HCT116 (cell line): Measurements from ENCODE around the gene SVEP1. TPM values are rescaled to one million over a fixed set of nuclear protein-coding genes. Genes with fewer than 3 reads are reported as not detected.

ENCODE experiments used
- ATAC-seq: fragments of 200-7000 bp; cut with Tn5 transposase; 2 replicates; pipeline ENCODE4 v1.9.1; 2020; ENCODE audit warnings: mild to moderate bottlenecking, moderate library complexity
- BruUV-seq: library from RNA; stranded (reverse); fragments of 400-500 nt; replicated peaks from 2 replicates; lab custom pipeline; 2021; lab: Mats Ljungman, UMichigan
- CTCF ChIA-PET: fragments of 300-600 bp; sonication (Branson Sonifier 250); formaldehyde crosslinking; loops from one replicate; lab custom pipeline; 2021; ENCODE audit warnings: antibody characterized with exemption; lab: Charles Lee
- POLR2A ChIA-PET: fragments of 300-600, 350-600 bp; sonication (Branson Sonifier 250); formaldehyde crosslinking; loops from one replicate; lab custom pipeline; 2021; ENCODE audit warnings: antibody characterized with exemption; lab: Charles Lee
- RAD21 ChIA-PET, 2 experiments: fragments of 300-600 bp; sonication (Branson Sonifier 250); formaldehyde crosslinking; loops; one replicate each; lab custom pipeline; 2023; ENCODE audit warnings: low total read pairs in 2 of 2; ENCODE audit not compliant: uncharacterized antibody in 2 of 2, unreplicated experiment in 2 of 2, low non-redundant PET in 1 of 2; lab: Charles Lee
- DNase-seq: peaks from one replicate; pipeline ENCODE4 v3.0.0-alpha.2; 2010; ENCODE audit warnings: low read depth, low spot score
- H2AFZ ChIP-seq: fragments of 200-600 bp; shearing (Covaris generic), sonication (generic); 2 replicates; pipeline ENCODE4 v1.6.1; 2017; ENCODE audit warnings: low read depth, mixed run types, mixed read lengths, antibody characterized with exemption, low read length; ENCODE audit not compliant: poor library complexity, severe bottlenecking
- H3K27ac ChIP-seq: 2 replicates; pipeline ENCODE4 v1.5.1; 2012; ENCODE audit warnings: low read depth, low read length
- H3K27me3 ChIP-seq: fragments of 200-600 bp; sonication (generic); 2 replicates; pipeline ENCODE4 v1.6.1; 2016; ENCODE audit warnings: mixed run types, low read length, mixed read lengths; ENCODE audit not compliant: insufficient read depth
- H3K36me3 ChIP-seq, 2 experiments: fragments of 200-500 bp in 1 of 2; fragments of 200-600 bp in 1 of 2; sonication (Bioruptor generic) in 1 of 2; sonication (generic) in 1 of 2; 2 replicates each; pipeline versions ENCODE4 v1.5.1 to v1.6.1; 2014 to 2016; ENCODE audit warnings: low read length in 2 of 2, inconsistent platforms in 1 of 2, mixed read lengths in 1 of 2, mixed run types in 1 of 2; ENCODE audit not compliant: insufficient read depth in 2 of 2, control insufficient read depth in 1 of 2
- H3K4me1 ChIP-seq, 2 experiments: fragments of 200-600 bp in 1 of 2; sonication (generic) in 1 of 2; 2 replicates each; pipeline versions ENCODE4 v1.5.1 to v1.6.1; 2012 to 2017; ENCODE audit warnings: low read length in 2 of 2, inconsistent platforms in 1 of 2, mild to moderate bottlenecking in 1 of 2, mixed read lengths in 1 of 2, mixed run types in 1 of 2, moderate library complexity in 1 of 2; ENCODE audit not compliant: insufficient read depth in 2 of 2, control insufficient read depth in 1 of 2
- H3K4me2 ChIP-seq: fragments of 200-600 bp; sonication (generic); 2 replicates; pipeline ENCODE4 v1.6.1; 2017; ENCODE audit warnings: mixed run types, low read length, mixed read lengths
- H3K4me3 ChIP-seq, 2 experiments: fragments of 200-600 bp in 1 of 2; sonication (generic) in 1 of 2; replicated peaks in 1 of 2; 2 replicates each; pipeline ENCODE4 v1.5.1; 2011 to 2016; ENCODE audit warnings: low read length in 2 of 2, control low read depth in 1 of 2, low read depth in 1 of 2, mild to moderate bottlenecking in 1 of 2, mixed read lengths in 1 of 2, mixed run types in 1 of 2
- H3K79me2 ChIP-seq: fragments of 200-600 bp; sonication (generic); 2 replicates; pipeline ENCODE4 v1.6.1; 2017; ENCODE audit warnings: mild to moderate bottlenecking, mixed run types, low read length, moderate library complexity, mixed read lengths; ENCODE audit not compliant: insufficient read depth
- H3K9ac ChIP-seq: fragments of 200-600 bp; sonication (generic); 2 replicates; pipeline ENCODE4 v1.6.1; 2016; ENCODE audit warnings: low read length, mixed read lengths
- H3K9me2 ChIP-seq: fragments of 200-600 bp; sonication (generic), shearing (Covaris generic); 2 replicates; pipeline ENCODE4 v1.6.1; 2017; ENCODE audit warnings: mixed run types, mild to moderate bottlenecking, moderate library complexity; ENCODE audit not compliant: insufficient read depth
- H3K9me3 ChIP-seq, 2 experiments: fragments of 200-500 bp in 1 of 2; fragments of 200-600 bp in 1 of 2; sonication (Bioruptor generic) in 1 of 2; sonication (generic) in 1 of 2; 2 replicates each; pipeline ENCODE4 v1.6.1; 2014 to 2017; ENCODE audit warnings: low read length in 2 of 2, mixed read lengths in 2 of 2, inconsistent platforms in 1 of 2, low read depth in 1 of 2, mild to moderate bottlenecking in 1 of 2, mixed run types in 1 of 2, moderate library complexity in 1 of 2; ENCODE audit not compliant: control insufficient read depth in 1 of 2, insufficient read depth in 1 of 2
- H4K20me1 ChIP-seq: fragments of 200-600 bp; sonication (generic), shearing (Covaris generic); 2 replicates; pipeline ENCODE4 v1.6.1; 2017; ENCODE audit warnings: mixed run types, mild to moderate bottlenecking, moderate library complexity; ENCODE audit not compliant: insufficient read depth
- CBX3 ChIP-seq: IDR thresholded peaks from 2 replicates; pipeline ENCODE4 v1.6.1; 2012; ENCODE audit warnings: low read depth
- CEBPB ChIP-seq: IDR thresholded peaks from 2 replicates; pipeline ENCODE4 v1.6.1; 2012; ENCODE audit warnings: low read depth
- ELF1 ChIP-seq: IDR thresholded peaks from 2 replicates; pipeline ENCODE4 v1.6.1; 2012; ENCODE audit warnings: low read depth, borderline replicate concordance
- EZH2 ChIP-seq: fragments of 200-600 bp; sonication (generic); IDR thresholded peaks from 2 replicates; pipeline ENCODE4 v1.6.1; 2017; ENCODE audit warnings: antibody characterized with exemption, mixed run types
- EZH2phosphoT487 ChIP-seq: fragments of 200-600 bp; IDR thresholded peaks from 2 replicates; pipeline ENCODE4 v1.6.1; 2018; ENCODE audit warnings: antibody characterized with exemption, borderline replicate concordance
- FOSL1 ChIP-seq: IDR thresholded peaks from 2 replicates; pipeline ENCODE4 v1.6.1; 2012; ENCODE audit warnings: low read depth
- POLR2AphosphoS5 ChIP-seq: IDR thresholded peaks from 2 replicates; pipeline ENCODE4 v1.6.1; 2011; ENCODE audit warnings: mild to moderate bottlenecking, low read depth, low read length, moderate library complexity
- RAD21 ChIP-seq: IDR thresholded peaks from 2 replicates; pipeline ENCODE4 v1.6.1; 2012; ENCODE audit warnings: low read depth, mild to moderate bottlenecking
- SP1 ChIP-seq: IDR thresholded peaks from 2 replicates; pipeline ENCODE4 v1.6.1; 2012; ENCODE audit warnings: low read depth
- SRF ChIP-seq: IDR thresholded peaks from 2 replicates; pipeline ENCODE4 v1.6.1; 2012; ENCODE audit warnings: low read depth
- TCF7L2 ChIP-seq: IDR thresholded peaks from 2 replicates; pipeline ENCODE4 v1.7.0; 2011; ENCODE audit warnings: borderline replicate concordance, inconsistent platforms; ENCODE audit not compliant: insufficient read depth, insufficient read length; ENCODE audit errors: extremely low read depth
- YY1 ChIP-seq: IDR thresholded peaks from 2 replicates; pipeline ENCODE4 v1.6.1; 2011; ENCODE audit warnings: low read length, low read depth, moderate library complexity, mild to moderate bottlenecking; ENCODE audit not compliant: insufficient replicate concordance; ENCODE audit errors: extremely low read depth
- ZFX ChIP-seq: fragments of 450-650 bp; IDR thresholded peaks from 2 replicates; pipeline ENCODE4 v1.6.1; 2017
- ZNF274 ChIP-seq: fragments of 200-500 bp; sonication (Bioruptor generic); IDR thresholded peaks from 2 replicates; pipeline ENCODE4 v1.6.1; 2014; ENCODE audit warnings: mild to moderate bottlenecking, low read depth, low read length, inconsistent platforms
- intact Hi-C: fragments of 100-400 bp; cut with micrococcal nuclease; formaldehyde crosslinking; loops from 2 replicates; pipeline ENCODE4 v1.10.0; 2022
- total RNA-seq: library from RNA; stranded (reverse); gene quantifications from one replicate; pipeline ENCODE4 v1.2.1, GENCODE V29; 2021; ENCODE audit not compliant: unreplicated experiment
- TF ChIP-seq, protein P1 (sequence below): IDR thresholded peaks from 2 replicates; pipeline ENCODE4 v1.6.1; 2011; ENCODE audit warnings: mild to moderate bottlenecking, low read length, moderate library complexity; ENCODE audit not compliant: insufficient replicate concordance; ENCODE audit errors: extremely low read depth
- TF ChIP-seq, protein P2 (sequence below): IDR thresholded peaks from 2 replicates; pipeline ENCODE4 v1.6.1; 2012

The SVEP1 gene
- total RNA-seq, 1 experiment from 2014 or later = 0.15 TPM

DNA sequence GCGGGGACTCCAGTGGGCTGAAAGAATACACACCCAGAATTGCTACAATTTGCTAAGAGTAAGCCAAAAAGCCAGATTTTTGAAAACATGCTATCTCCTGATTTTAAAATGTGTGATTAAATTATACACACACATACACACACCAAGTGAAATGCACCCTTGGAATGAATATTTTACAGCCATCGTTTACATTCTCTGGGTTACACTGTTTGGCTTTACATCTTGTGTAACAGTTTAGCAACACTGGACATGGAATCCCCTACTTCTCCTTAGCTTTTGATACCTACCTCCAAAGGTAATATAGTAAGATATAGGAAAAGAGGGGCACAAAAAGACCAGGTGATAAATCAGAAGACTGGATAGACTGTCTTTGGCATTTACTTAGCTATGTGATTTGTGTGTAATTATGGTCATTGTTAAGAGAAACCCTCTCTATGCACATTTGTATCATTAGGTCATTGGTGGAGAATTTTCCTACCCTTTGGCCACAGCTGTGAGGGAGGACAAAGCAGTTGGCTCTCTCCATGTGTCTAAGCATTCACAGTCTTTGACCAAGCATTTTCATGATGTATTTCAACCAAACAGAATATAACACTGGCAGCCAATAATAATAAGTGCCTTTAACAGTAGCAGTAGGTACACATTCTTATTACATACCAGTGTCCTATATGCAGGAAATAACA, 7.6 kb downstream of the SVEP1 start:
- intact Hi-C loops = no loop called here
- no peak overlapping the region for H3K4me2 ChIP-seq
- H3K36me3 ChIP-seq = no peaks in the 10 kb centered on the region
- H3K4me1 ChIP-seq = no peaks in the 10 kb centered on the region
- POLR2A ChIA-PET = interaction anchor here (0.5 kb wide), 1 partner anchor 1458 kb away, joined by 3 read pairs; no protein-coding TSS in a partner anchor
- ATAC-seq = no peak
- H3K9me3 ChIP-seq = no peaks in the 10 kb centered on the region
- no peaks in the 10 kb centered on the region for H3K79me2 ChIP-seq
- H3K9me2 ChIP-seq = no peaks in the 10 kb centered on the region
- DNase-seq = no peak
- RAD21 ChIA-PET = no interaction called here
- TF ChIP-seq ZFX (no peak), YY1 (no peak), POLR2AphosphoS5 (no peak), CBX3 (no peak), CEBPB (no peak), TCF7L2 (no peak), ZNF274 (no peak), SP1 (no peak), SRF (no peak), RAD21 (no peak), EZH2phosphoT487 (no peak), FOSL1 (no peak), EZH2 (no peak), ELF1 (no peak)
- TF ChIP-seq, protein P1, sequence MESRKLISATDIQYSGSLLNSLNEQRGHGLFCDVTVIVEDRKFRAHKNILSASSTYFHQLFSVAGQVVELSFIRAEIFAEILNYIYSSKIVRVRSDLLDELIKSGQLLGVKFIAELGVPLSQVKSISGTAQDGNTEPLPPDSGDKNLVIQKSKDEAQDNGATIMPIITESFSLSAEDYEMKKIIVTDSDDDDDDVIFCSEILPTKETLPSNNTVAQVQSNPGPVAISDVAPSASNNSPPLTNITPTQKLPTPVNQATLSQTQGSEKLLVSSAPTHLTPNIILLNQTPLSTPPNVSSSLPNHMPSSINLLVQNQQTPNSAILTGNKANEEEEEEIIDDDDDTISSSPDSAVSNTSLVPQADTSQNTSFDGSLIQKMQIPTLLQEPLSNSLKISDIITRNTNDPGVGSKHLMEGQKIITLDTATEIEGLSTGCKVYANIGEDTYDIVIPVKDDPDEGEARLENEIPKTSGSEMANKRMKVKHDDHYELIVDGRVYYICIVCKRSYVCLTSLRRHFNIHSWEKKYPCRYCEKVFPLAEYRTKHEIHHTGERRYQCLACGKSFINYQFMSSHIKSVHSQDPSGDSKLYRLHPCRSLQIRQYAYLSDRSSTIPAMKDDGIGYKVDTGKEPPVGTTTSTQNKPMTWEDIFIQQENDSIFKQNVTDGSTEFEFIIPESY = no peak
- TF ChIP-seq, protein P2, sequence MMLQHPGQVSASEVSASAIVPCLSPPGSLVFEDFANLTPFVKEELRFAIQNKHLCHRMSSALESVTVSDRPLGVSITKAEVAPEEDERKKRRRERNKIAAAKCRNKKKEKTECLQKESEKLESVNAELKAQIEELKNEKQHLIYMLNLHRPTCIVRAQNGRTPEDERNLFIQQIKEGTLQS = no peak
- H3K27me3 ChIP-seq = no peaks in the 10 kb centered on the region
- no TSS peak for BruUV-seq
- no peak overlapping the region for H3K27ac ChIP-seq
- CTCF ChIA-PET = interaction anchor here (0.7 kb wide), 1 partner anchor 68 kb away, joined by 3 read pairs; no protein-coding TSS in a partner anchor
- no peak overlapping the region for H2AFZ ChIP-seq
- H4K20me1 ChIP-seq = no peaks in the 10 kb centered on the region
- no peak overlapping the region for H3K9ac ChIP-seq
- H3K4me3 ChIP-seq = no peak overlapping the region
